HUES48 (cell line): ENCODE results near the gene UGGT2.
"Not testable (repeated sequence)": the region's sequence is repeated elsewhere in the genome, so short reads cannot be mapped to it uniquely, and the experiment has no call there.

Experiments
- H3K27ac ChIP-seq: one replicate; pipeline ENCODE4 v1.7.0; 2013; ENCODE audit warnings: low read depth, low read length, inconsistent platforms
- H3K27me3 ChIP-seq: 2 replicates; pipeline ENCODE4 v1.6.1; 2013; ENCODE audit warnings: mild to moderate bottlenecking, low read length; ENCODE audit not compliant: control insufficient read depth, insufficient read depth
- H3K36me3 ChIP-seq: 2 replicates; pipeline ENCODE4 v1.6.1; 2013; ENCODE audit warnings: low read length; ENCODE audit not compliant: control insufficient read depth, insufficient read depth
- H3K4me1 ChIP-seq: 2 replicates; pipeline ENCODE4 v1.6.1; 2013; ENCODE audit warnings: mild to moderate bottlenecking, low read length; ENCODE audit not compliant: control insufficient read depth, insufficient read depth
- H3K4me3 ChIP-seq: 2 replicates; pipeline ENCODE4 v1.5.1; 2013; ENCODE audit warnings: mild to moderate bottlenecking, low read depth, low read length
- H3K9ac ChIP-seq: 2 replicates; pipeline ENCODE4 v1.6.1; 2013; ENCODE audit warnings: mild to moderate bottlenecking, low read depth, low read length, moderate library complexity
- H3K9me3 ChIP-seq: 2 replicates; pipeline ENCODE4 v1.6.1; 2013; ENCODE audit warnings: low read length; ENCODE audit not compliant: control insufficient read depth, insufficient read depth

The UGGT2 gene

DNA sequence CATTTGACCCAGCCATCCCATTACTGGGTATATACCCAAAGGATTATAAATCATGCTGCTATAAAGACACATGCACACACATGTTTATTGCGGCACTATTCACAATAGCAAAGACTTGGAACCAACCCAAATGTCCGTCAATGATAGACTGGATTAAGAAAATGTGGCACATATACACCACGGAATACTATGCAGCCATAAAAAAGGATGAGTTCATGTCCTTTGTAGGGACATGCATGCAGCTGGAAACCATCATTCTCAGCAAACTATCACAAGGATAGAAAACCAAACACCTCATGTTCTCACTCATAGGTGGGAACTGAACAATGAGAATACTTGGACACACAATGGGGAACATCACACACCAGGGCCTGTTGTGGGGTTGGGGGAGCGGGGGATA, 2.2 kb downstream of the UGGT2 start:
- H3K27me3 ChIP-seq, H3K4me1 ChIP-seq, H3K4me3 ChIP-seq, H3K9ac ChIP-seq, H3K36me3 ChIP-seq, H3K27ac ChIP-seq, H3K9me3 ChIP-seq: not testable (repeated sequence)

DNA sequence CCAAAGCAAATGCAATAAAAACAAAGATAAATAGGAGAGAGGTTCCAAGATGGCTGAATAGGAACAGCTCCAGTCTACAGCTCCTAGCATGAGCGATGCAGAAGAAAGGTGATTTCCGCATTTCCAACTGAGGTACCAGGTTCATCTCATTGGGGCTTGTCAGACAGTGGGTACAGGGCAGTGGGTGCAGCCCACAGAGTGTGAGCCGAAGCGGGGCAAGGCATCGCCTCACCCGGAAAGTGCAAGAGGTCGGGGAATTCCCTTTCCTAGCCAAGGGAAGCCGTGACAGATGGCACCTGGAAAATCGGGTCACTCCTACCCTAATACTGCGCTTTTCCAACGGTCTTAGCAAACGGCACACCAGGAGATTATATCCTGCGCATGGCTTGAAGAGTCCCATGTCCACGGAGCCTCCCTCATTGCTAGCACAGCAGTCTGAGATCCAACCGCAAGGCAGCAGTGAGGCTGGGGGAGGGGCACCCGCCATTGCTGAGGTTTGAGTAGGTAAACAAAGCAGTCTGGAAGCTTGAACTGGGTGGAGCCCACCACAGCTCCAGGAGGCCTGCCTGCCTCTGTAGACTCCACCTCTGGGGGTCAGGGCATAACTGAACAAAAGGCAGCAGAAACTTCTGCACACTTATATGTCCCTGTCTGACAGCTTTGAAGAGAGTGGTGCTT, 6.6 kb downstream of the UGGT2 start:
- not testable (repeated sequence) for H3K9me3 ChIP-seq, H3K9ac ChIP-seq, H3K4me3 ChIP-seq, H3K27ac ChIP-seq, H3K36me3 ChIP-seq, H3K27me3 ChIP-seq, H3K4me1 ChIP-seq

DNA sequence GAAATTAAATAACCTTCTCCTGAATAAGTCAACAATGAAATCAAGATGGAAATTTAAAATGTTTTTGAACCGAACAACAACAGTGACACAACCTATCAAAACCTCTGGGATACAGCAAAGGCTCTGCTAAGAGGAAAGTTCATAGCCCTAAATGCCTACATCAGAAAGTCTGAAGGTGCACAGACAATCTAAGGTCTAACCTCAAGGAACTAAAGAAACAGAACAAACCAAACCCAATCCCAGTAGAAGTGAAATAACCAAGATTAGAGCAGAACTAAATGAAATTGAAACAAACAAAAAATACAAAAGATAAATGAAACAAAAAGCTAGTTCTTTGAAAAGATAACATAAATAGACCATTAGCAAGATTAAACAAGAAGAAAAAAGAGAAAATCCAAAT, 9.0 kb downstream of the UGGT2 start:
- no peak overlapping the region for H3K27ac ChIP-seq
- peaks cover 14% of the 10 kb centered on the region for H3K4me1 ChIP-seq

DNA sequence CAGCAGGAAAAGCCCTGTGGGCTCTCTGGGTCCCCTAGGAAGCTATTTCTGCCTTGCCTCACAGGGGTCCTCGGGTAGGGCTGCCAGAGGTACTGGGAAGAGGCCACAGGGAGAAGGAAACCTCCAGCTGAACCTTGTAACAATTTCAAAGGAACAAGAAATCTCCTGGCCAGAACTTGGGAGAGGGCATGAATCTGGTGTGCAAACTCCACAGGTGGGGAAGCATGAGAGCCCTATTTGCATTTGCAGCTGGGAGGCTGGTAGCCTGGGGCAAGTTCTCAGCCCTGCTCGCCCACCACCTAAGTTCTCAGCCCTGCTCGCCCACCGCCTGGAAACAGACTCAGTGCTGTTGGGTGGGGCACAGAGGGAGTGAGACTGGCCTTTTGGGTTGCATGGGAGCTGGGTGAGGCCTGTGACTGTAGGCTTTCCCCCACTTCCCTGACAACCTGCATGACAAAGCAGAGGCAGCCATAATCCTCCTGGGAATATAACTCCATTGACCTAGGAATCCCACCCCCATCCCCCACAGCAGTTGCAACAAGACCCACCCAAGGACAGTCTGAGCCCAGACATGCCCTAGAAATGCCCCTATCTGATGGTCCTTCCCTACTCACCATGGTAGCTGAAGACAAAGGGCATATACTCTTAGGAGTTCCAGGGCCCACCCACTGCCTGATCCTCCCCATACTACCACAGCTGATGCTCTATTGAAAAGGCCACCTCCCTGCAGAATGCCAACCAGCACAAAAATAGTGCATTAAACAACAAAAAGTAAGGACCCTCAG, 11.7 kb downstream of the UGGT2 start:
- Histone ChIP-seq H3K9ac (no peak overlapping the region), H3K36me3 (no peaks in the 10 kb centered on the region), H3K4me1 (peaks cover 14% of the 10 kb centered on the region), H3K27me3 (no peaks in the 10 kb centered on the region), H3K9me3 (peaks cover 2% of the 10 kb centered on the region), H3K4me3 (no peak overlapping the region), H3K27ac (peak overlapping the region; percentile 88)

More for the DNA sequence above, 9.0 kb downstream of the UGGT2 start:
- no peaks in the 10 kb centered on the region for H3K27me3 ChIP-seq
- H3K4me3 ChIP-seq = no peak overlapping the region
- H3K9ac ChIP-seq = no peak overlapping the region
- no peaks in the 10 kb centered on the region for H3K36me3 ChIP-seq
- peaks cover 8% of the 10 kb centered on the region for H3K9me3 ChIP-seq

DNA sequence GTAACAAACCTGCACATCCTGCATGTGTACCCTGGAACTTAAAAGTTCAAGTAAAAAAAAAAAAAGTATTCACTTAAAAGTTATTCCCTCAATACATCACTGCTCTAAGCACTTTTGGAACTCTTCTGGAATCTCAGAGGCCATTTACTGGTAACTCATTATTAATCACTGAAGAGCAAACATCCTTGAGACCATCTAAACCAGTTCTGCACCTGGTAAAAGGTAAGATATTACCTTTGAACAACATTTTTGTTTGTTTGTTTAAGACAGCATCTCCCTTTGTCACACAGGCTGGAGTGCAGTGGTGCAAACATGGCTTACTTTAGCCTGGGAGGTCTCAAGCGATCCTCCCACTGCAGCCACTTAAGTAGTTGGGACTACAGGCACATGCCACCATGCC, 16.7 kb downstream of the UGGT2 start:
- no peaks in the 10 kb centered on the region for H3K27me3 ChIP-seq
- no peak overlapping the region for H3K4me3 ChIP-seq
- H3K36me3 ChIP-seq = no peaks in the 10 kb centered on the region
- 0 out of 2 replicates have a peak, but pooled peaks cover 6% of the 10 kb centered on the region for H3K9me3 ChIP-seq
- H3K4me1 ChIP-seq = peaks cover 6% of the 10 kb centered on the region; the same call in 1 of the 2 replicates
- H3K9ac ChIP-seq = no peak overlapping the region
- H3K27ac ChIP-seq = no peak overlapping the region

DNA sequence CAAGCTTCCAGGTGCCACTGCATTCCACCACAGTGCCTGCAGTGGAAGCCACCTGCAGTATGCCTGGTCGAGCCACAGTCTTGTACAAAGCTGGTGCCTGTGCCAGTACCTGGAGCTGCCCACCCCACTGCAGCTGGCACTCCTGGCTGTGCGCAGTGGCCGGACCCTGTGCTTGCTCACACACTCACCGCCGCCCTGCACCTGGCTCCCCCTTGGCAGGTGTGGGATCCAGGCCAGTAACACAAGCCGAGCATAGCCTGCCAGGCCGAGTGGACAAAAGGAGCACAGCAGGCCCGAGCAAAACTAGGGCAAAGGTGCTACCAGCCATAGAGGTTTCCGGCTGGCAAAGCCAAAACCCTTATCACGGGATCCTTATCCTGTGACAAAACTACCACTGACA, 18.5 kb downstream of the UGGT2 start:
- no peak overlapping the region for H3K4me3 ChIP-seq
- no peak overlapping the region for H3K9ac ChIP-seq
- no peaks in the 10 kb centered on the region for H3K4me1 ChIP-seq
- H3K9me3 ChIP-seq = 0 out of 2 replicates have a peak, but pooled peaks cover 6% of the 10 kb centered on the region
- H3K27me3 ChIP-seq = no peaks in the 10 kb centered on the region
- H3K36me3 ChIP-seq = peaks cover 12% of the 10 kb centered on the region
- no peak overlapping the region for H3K27ac ChIP-seq

DNA sequence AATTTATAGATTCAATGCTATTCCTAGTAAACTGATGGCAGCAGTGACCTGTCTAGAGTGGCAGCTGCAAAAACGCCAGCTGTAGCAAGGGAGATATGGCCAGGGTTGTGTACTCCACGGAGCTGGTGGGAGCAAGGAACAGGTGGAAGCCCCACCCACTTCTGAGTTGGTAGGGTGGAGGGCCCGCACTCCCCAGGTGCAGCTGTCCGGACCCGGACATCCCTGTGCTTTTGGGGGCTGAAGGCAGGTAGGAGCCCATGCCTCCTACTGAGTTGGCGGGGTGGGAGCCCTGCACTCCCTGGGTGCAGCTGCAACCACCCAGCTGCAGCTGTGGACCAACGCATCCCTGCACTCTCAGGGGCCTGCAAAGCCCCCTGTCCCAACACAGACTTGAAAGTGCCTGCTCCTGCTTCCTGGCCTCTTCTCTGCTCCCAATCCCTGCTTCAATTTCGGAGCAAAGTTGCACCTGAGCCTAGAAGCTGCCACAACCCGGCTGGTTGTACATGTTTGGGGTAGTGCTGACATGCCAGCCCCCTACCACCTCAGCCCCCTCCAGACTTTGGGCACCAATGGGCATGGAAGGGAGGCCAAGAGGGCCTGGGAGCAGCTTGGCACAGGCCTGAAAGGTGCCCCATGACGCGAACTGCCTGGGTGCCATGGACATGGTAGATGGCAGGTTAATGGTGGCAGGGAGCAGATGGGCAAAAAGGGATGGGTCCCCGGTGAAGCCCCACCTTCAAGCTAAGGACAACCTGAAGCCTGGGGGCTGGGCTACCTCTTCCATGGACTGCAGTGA, 19.8 kb downstream of the UGGT2 start:
- Histone ChIP-seq H3K9ac (no peak overlapping the region), H3K27ac (no peak overlapping the region), H3K9me3 (0 out of 2 replicates have a peak, but pooled peaks cover 6% of the 10 kb centered on the region), H3K4me3 (no peak overlapping the region), H3K4me1 (no peaks in the 10 kb centered on the region), H3K27me3 (no peaks in the 10 kb centered on the region), H3K36me3 (peaks cover 17% of the 10 kb centered on the region)

DNA sequence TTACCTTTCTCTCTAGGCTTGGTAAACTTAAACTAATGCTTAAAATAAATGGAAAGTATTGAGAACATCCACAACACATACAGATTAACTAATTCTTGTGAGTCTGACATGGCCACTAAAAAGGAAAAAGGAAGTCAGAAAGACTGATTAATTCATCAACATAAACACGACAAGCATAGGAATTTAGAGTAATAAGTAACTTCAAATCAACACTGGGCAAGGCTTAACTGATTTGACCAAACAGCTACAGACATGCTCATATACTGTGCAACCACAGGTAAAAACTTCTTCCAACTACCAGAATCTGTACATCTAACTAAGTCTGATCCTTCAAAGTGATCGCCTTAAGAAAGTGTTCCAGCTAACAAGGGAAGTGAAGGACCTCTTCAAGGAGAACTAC, 20.5 kb downstream of the UGGT2 start:
- H3K36me3 ChIP-seq = peaks cover 18% of the 10 kb centered on the region
- H3K9me3 ChIP-seq = 0 out of 2 replicates have a peak, but pooled peaks cover 6% of the 10 kb centered on the region
- no peaks in the 10 kb centered on the region for H3K27me3 ChIP-seq
- H3K4me3 ChIP-seq = no peak overlapping the region
- no peak overlapping the region for H3K27ac ChIP-seq
- no peaks in the 10 kb centered on the region for H3K4me1 ChIP-seq
- H3K9ac ChIP-seq = no peak overlapping the region

DNA sequence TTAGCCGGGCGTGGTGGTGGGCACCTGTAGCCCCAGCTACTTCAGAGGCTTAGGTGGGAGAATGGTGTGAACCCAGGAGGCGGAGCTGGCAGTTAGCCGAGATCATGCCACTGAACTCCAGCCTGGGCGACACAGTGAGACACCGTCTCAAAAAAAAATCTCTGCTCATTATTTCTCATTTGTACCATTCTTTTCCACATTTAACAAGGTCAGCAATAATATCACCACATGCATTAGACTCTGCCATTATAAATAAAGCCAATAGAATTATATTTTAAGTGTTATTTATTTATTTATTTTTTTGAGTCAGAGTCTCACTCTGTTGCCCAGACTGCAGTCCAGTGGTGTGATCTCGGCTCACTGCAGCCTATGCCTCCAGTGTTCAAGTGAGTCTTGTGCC, 24.2 kb downstream of the UGGT2 start:
- H3K27me3 ChIP-seq = no peaks in the 10 kb centered on the region
- no peak overlapping the region for H3K9ac ChIP-seq
- H3K9me3 ChIP-seq = 0 out of 2 replicates have a peak, but pooled peaks cover 2% of the 10 kb centered on the region
- H3K27ac ChIP-seq = no peak overlapping the region
- peaks cover 19% of the 10 kb centered on the region for H3K36me3 ChIP-seq
- H3K4me1 ChIP-seq = no peaks in the 10 kb centered on the region
- H3K4me3 ChIP-seq = no peak overlapping the region

DNA sequence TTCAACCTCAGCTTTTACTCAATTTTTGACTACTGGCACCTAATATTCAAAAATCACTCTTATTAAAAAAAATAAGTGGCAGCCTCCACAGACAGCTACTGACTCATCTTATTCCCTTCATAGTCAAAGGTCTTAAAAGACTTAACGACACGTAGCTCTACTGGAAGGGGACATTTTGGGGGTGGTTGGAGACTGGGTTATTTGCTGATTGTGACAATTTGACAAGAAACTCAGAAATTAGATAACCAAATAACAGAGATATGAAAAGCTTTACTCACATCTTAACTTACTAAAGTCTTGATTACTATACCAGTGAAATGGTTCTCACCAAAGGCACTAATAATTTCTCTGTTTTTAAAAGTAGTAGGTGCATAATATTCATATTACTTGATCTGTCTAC, 25.7 kb downstream of the UGGT2 start:
- peaks cover 19% of the 10 kb centered on the region for H3K36me3 ChIP-seq
- H3K9me3 ChIP-seq = no peaks in the 10 kb centered on the region
- H3K27ac ChIP-seq = no peak overlapping the region
- H3K4me3 ChIP-seq = no peak overlapping the region
- no peaks in the 10 kb centered on the region for H3K27me3 ChIP-seq
- no peak overlapping the region for H3K9ac ChIP-seq
- H3K4me1 ChIP-seq = no peaks in the 10 kb centered on the region

DNA sequence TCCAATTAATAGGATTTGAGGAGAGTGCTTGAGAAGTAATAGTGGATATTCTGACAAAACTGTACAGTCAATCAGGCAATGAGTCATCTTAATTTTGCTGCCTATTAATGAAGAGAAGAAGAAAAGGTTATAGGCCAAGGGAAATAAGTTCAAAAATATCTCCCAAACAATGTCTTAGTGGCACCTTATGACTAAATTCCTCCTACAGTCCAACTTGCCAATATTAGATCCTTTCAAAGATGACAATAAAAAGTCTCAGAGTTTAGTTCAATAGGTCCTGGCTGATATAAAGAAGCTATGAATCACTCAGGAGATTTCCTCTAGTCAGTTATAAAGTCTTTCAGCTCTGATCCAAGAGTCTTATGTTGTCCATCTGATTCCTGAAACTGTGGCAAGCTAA, 27.9 kb downstream of the UGGT2 start:
- peaks cover 5% of the 10 kb centered on the region; the same call in 1 of the 2 replicates for H3K4me1 ChIP-seq
- no peaks in the 10 kb centered on the region for H3K9me3 ChIP-seq
- H3K36me3 ChIP-seq = peaks cover 13% of the 10 kb centered on the region
- H3K9ac ChIP-seq = no peak overlapping the region
- no peak overlapping the region for H3K4me3 ChIP-seq
- H3K27ac ChIP-seq = no peak overlapping the region
- H3K27me3 ChIP-seq = no peaks in the 10 kb centered on the region
